Mesenchymal stem cell (in vitro differentiated cells and primary cell): ENCODE measurements around the gene KRTAP9-3.
"Not testable (repeated sequence)": the region's sequence is repeated elsewhere in the genome, so short reads cannot be mapped to it uniquely, and the experiment has no call there.

Experiments
- DNase-seq: peaks from one replicate; pipeline ENCODE4 v3.0.0-alpha.2; 2013
- H2AFZ ChIP-seq: one replicate; pipeline ENCODE4 v1.6.1; 2013; ENCODE audit warnings: low read depth, mild to moderate bottlenecking, control low read depth, inconsistent platforms, low read length, moderate library complexity
- H2AK5ac ChIP-seq: 2 replicates; pipeline ENCODE4 v1.6.1; 2013; ENCODE audit warnings: low read length, moderate library complexity, mild to moderate bottlenecking, inconsistent platforms; ENCODE audit not compliant: severe bottlenecking
- H2BK120ac ChIP-seq: one replicate; pipeline ENCODE4 v1.6.1; 2013; ENCODE audit warnings: low read depth, mild to moderate bottlenecking, inconsistent platforms, low read length, moderate library complexity
- H2BK12ac ChIP-seq, 2 experiments: one replicate each; pipeline ENCODE4 v1.6.1; 2013; ENCODE audit warnings: inconsistent platforms in 2 of 2, low read length in 2 of 2, mild to moderate bottlenecking in 2 of 2, moderate library complexity in 2 of 2, control low read depth in 1 of 2
- H2BK15ac ChIP-seq: one replicate; pipeline ENCODE4 v1.6.1; 2013; ENCODE audit warnings: mild to moderate bottlenecking, low read depth, inconsistent platforms; ENCODE audit not compliant: poor library complexity, severe bottlenecking
- H2BK5ac ChIP-seq: 2 replicates; pipeline ENCODE4 v1.6.1; 2013; ENCODE audit warnings: low read depth, mild to moderate bottlenecking, low read length, control low read depth, inconsistent platforms; ENCODE audit not compliant: poor library complexity, severe bottlenecking
- H3K14ac ChIP-seq, 2 experiments: one replicate each; pipeline ENCODE4 v1.6.1; 2013; ENCODE audit warnings: inconsistent platforms in 2 of 2, low read length in 2 of 2, control low read depth in 1 of 2, mild to moderate bottlenecking in 1 of 2, moderate library complexity in 1 of 2
- H3K18ac ChIP-seq, 2 experiments: one replicate each; pipeline ENCODE4 v1.6.1; 2013; ENCODE audit warnings: inconsistent platforms in 2 of 2, low read length in 2 of 2, control low read depth in 1 of 2, low read depth in 1 of 2, mild to moderate bottlenecking in 1 of 2
- H3K23ac ChIP-seq, 2 experiments: one replicate each; pipeline ENCODE4 v1.6.1; 2013; ENCODE audit warnings: inconsistent platforms in 2 of 2, low read length in 2 of 2, mild to moderate bottlenecking in 2 of 2, moderate library complexity in 2 of 2, control low read depth in 1 of 2
- H3K27ac ChIP-seq: 2 replicates; pipeline ENCODE4 v1.5.1; 2013; ENCODE audit warnings: mild to moderate bottlenecking, moderate library complexity, low read length, control low read depth, inconsistent platforms; ENCODE audit not compliant: poor library complexity, severe bottlenecking
- H3K27me3 ChIP-seq, 2 experiments: 2 replicates each; pipeline versions ENCODE4 v1.6.1 to v1.7.0; 2013; ENCODE audit warnings: low read length in 2 of 2, mild to moderate bottlenecking in 2 of 2, moderate library complexity in 2 of 2, control low read depth in 1 of 2, inconsistent platforms in 1 of 2; ENCODE audit not compliant: control insufficient read depth in 1 of 2, insufficient read depth in 1 of 2
- H3K36me3 ChIP-seq, 2 experiments: 2 replicates each; pipeline versions ENCODE4 v1.6.1 to v1.7.0; 2013; ENCODE audit warnings: low read length in 2 of 2, control low read depth in 1 of 2, inconsistent platforms in 1 of 2, low read depth in 1 of 2, mild to moderate bottlenecking in 1 of 2; ENCODE audit not compliant: insufficient read depth in 2 of 2, control insufficient read depth in 1 of 2
- H3K4ac ChIP-seq, 2 experiments: one replicate each; pipeline ENCODE4 v1.6.1; 2013; ENCODE audit warnings: inconsistent platforms in 2 of 2, low read length in 2 of 2, mild to moderate bottlenecking in 2 of 2, moderate library complexity in 2 of 2, control low read depth in 1 of 2, low read depth in 1 of 2
- H3K4me1 ChIP-seq: 2 replicates; pipeline ENCODE4 v1.6.1; 2013; ENCODE audit warnings: low read depth, low read length, control low read depth; ENCODE audit not compliant: control insufficient read depth, insufficient read depth
- H3K4me2 ChIP-seq: 2 replicates; pipeline ENCODE4 v1.6.1; 2013; ENCODE audit warnings: low read length, mild to moderate bottlenecking, inconsistent platforms; ENCODE audit not compliant: poor library complexity, severe bottlenecking
- H3K4me3 ChIP-seq, 2 experiments: 2 replicates each; pipeline versions ENCODE4 v1.5.1 to v1.7.0; 2013; ENCODE audit warnings: low read length in 2 of 2, mild to moderate bottlenecking in 2 of 2, control low read depth in 1 of 2, low read depth in 1 of 2; ENCODE audit not compliant: insufficient read depth in 1 of 2
- H3K79me1 ChIP-seq: replicated peaks from 2 replicates; pipeline ENCODE4 v1.6.1; 2013; ENCODE audit warnings: mild to moderate bottlenecking, control low read depth, low read length, inconsistent platforms; ENCODE audit not compliant: poor library complexity, severe bottlenecking
- H3K9ac ChIP-seq: 2 replicates; pipeline ENCODE4 v1.7.0; 2013; ENCODE audit warnings: mild to moderate bottlenecking, low read length, moderate library complexity
- H3K9me3 ChIP-seq: 2 replicates; pipeline ENCODE4 v1.7.0; 2013; ENCODE audit warnings: mild to moderate bottlenecking, low read length; ENCODE audit not compliant: control insufficient read depth
- H4K8ac ChIP-seq: one replicate; pipeline ENCODE4 v1.6.1; 2013; ENCODE audit warnings: inconsistent platforms, mild to moderate bottlenecking, low read length, moderate library complexity
- H4K91ac ChIP-seq: one replicate; pipeline ENCODE4 v1.6.1; 2013; ENCODE audit warnings: mild to moderate bottlenecking, low read length, inconsistent platforms
- WGBS: methylation state at CpG from one replicate; pipeline ENCODE4 v1.1.7; 2013; ENCODE audit warnings: mixed read lengths; 5-methylcytosine and 5-hydroxymethylcytosine counted together

The KRTAP9-3 gene

DNA sequence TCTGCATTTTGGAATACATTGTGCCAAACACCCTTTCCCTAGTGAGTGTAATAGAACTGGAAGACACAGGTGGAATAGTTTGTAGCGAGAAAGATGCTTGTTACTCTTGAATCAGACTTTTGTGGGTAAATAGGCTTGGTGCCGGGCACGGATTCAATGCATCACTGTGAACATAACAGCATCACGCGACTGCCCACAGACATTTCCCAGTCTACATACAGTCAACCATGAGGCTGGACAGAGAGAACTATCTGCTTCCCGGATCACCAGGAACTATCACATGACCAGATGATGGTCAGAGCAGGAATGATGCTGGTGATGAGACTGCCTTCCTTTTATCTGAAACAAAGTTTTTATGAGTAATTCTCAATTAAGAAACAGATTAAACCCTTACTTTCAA, 6.2 kb upstream of the KRTAP9-3 start:
- no peak overlapping the region for H3K4ac ChIP-seq
- no peak overlapping the region for H4K91ac ChIP-seq
- no peaks in the 10 kb centered on the region for H3K4me1 ChIP-seq
- H3K23ac ChIP-seq = no peak overlapping the region
- no peak overlapping the region for H2BK5ac ChIP-seq
- no peak for DNase-seq
- 98% methylated on average over 5 of the region's 6 CpGs for WGBS
- no peak overlapping the region for H2BK12ac ChIP-seq
- no peak overlapping the region for H3K27ac ChIP-seq
- H3K18ac ChIP-seq = no peak overlapping the region
- H4K8ac ChIP-seq = no peak overlapping the region
- no peaks in the 10 kb centered on the region for H3K27me3 ChIP-seq
- H2AK5ac ChIP-seq = no peak overlapping the region
- no peaks in the 10 kb centered on the region for H3K9me3 ChIP-seq
- no peak overlapping the region for H3K4me2 ChIP-seq
- no peak overlapping the region for H3K14ac ChIP-seq
- no peak overlapping the region for H2BK15ac ChIP-seq
- H2BK120ac ChIP-seq = no peak overlapping the region
- H3K36me3 ChIP-seq = no peaks in the 10 kb centered on the region
- H3K4me3 ChIP-seq = no peak overlapping the region
- no peaks in the 10 kb centered on the region for H3K79me1 ChIP-seq
- H2AFZ ChIP-seq = no peak overlapping the region
- no peak overlapping the region for H3K9ac ChIP-seq

DNA sequence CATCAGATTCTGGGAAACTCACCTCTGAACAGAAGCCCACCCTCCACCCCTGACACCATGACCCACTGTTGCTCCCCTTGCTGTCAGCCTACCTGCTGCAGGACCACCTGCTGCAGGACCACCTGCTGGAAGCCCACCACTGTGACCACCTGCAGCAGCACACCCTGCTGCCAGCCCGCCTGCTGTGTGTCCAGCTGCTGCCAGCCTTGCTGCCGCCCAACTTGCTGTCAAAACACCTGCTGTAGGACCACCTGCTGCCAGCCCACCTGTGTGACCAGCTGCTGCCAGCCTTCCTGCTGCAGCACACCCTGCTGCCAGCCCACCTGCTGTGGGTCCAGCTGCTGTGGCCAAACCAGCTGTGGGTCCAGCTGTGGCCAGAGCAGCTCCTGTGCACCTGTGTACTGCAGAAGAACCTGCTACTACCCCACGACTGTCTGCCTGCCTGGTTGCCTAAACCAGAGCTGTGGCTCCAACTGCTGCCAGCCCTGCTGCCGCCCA, 5.6 kb upstream of the KRTAP9-3 start, which contains the start of gene KRTAP9-2:
Gene KRTAP9-2, plus strand, starts transcription at position 51 of the 498 bp plus-strand sequence. Its CDS starts 7 bp downstream, at position 58.
- not testable (repeated sequence) for H3K27me3 ChIP-seq, H2BK120ac ChIP-seq, H3K4me3 ChIP-seq, H4K91ac ChIP-seq, H3K9me3 ChIP-seq, H3K4me1 ChIP-seq, H3K9ac ChIP-seq, H3K27ac ChIP-seq, H3K79me1 ChIP-seq, H2BK12ac ChIP-seq, H2AFZ ChIP-seq, H3K18ac ChIP-seq, H2AK5ac ChIP-seq, H2BK15ac ChIP-seq, H3K4ac ChIP-seq, H3K4me2 ChIP-seq, H2BK5ac ChIP-seq, H3K36me3 ChIP-seq, H4K8ac ChIP-seq, H3K14ac ChIP-seq, H3K23ac ChIP-seq, DNase-seq
- 66% methylated on average over 2 of the region's 4 CpGs for WGBS

DNA sequence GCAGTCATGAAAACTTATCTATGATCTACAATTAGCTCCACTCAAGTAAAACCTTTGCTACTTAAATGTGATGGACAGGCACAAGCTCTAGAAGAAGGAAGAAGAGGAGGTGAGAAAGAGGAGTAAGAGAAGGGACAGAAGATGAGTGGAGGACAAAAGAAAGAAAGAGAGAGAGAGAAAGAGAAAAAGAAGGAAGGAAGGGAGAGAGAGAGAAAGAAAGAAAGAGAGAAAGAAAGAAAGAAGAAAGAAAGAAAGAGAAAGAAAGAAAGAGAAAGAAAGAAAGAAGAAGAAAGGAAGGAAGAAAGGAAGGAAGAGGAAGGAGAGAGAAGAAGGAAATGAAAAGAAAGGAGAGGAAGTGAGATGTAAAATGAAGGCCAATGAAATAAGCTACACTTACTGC, 2.2 kb upstream of the KRTAP9-3 start:
- no peak for DNase-seq
- Histone ChIP-seq H3K4me2 (no peak overlapping the region), H3K79me1 (no peaks in the 10 kb centered on the region), H3K27ac (no peak overlapping the region), H2AFZ (no peak overlapping the region), H3K14ac (no peak overlapping the region), H2BK5ac (no peak overlapping the region), H2BK12ac (no peak overlapping the region), H3K4ac (no peak overlapping the region), H4K91ac (no peak overlapping the region), H3K27me3 (peaks cover 0 to 8% of the 10 kb centered on the region in 2 experiments), H3K9me3 (no peaks in the 10 kb centered on the region), H3K23ac (no peak overlapping the region), H3K36me3 (no peaks in the 10 kb centered on the region), H2BK15ac (no peak overlapping the region), H4K8ac (no peak overlapping the region), H3K4me1 (peaks cover 4% of the 10 kb centered on the region), H3K9ac (no peak overlapping the region), H2BK120ac (no peak overlapping the region), H3K4me3 (no peak overlapping the region), H2AK5ac (no peak overlapping the region), H3K18ac (no peak overlapping the region)

DNA sequence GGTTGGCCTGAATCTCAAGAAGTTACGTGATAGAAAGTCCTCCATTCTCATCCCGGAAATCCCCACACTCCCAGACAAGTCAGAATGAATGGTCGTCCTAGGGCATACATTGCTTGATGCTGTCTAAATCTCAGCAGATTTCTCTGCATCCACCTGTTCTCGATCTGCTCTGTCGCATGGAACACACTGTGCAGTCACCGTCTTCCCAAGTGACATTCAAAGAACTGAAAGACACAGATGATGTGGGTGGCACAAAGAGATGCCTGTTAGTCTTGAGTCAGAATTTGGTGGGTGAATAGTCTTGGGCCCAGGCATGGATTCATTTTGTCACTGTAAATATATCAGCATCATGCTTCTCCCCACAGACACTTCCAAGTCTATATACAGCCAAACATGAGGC, 518 bp upstream of the KRTAP9-3 start:
- Histone ChIP-seq H4K91ac (no peak overlapping the region), H3K27me3 (peaks cover 0 to 8% of the 10 kb centered on the region in 2 experiments), H2BK5ac (no peak overlapping the region), H2BK15ac (no peak overlapping the region), H3K14ac (no peak overlapping the region), H3K4me2 (no peak overlapping the region), H3K9me3 (no peaks in the 10 kb centered on the region), H3K23ac (no peak overlapping the region), H2AFZ (no peak overlapping the region), H3K4me3 (no peak overlapping the region), H2BK120ac (no peak overlapping the region), H2AK5ac (no peak overlapping the region), H4K8ac (no peak overlapping the region), H2BK12ac (no peak overlapping the region), H3K18ac (no peak overlapping the region), H3K4me1 (peaks cover 4% of the 10 kb centered on the region), H3K27ac (no peak overlapping the region), H3K79me1 (no peaks in the 10 kb centered on the region), H3K4ac (no peak overlapping the region), H3K36me3 (no peaks in the 10 kb centered on the region), H3K9ac (no peak overlapping the region)
- DNase-seq = no peak
- 86% methylated on average over 6 of the region's 6 CpGs for WGBS
